RWPE2 (cell line): ENCODE measurements around the gene OLIG1.
A peak's percentile ranks its signal among the peaks of the same experiment; 100 is the strongest.

Experiments
- ATAC-seq: fragments of 200-7000 bp; cut with Tn5 transposase; 3 replicates; pipeline ENCODE4 v1.9.1; 2021; ENCODE audit warnings: low read depth
- DNase-seq: peaks from one replicate; pipeline ENCODE4 v3.0.0-alpha.2; 2020; ENCODE audit warnings: low spot score
- H3K27ac ChIP-seq: fragments of 450-650 bp; 2 replicates; pipeline ENCODE4 v1.5.1; 2017; ENCODE audit warnings: mild to moderate bottlenecking; ENCODE audit not compliant: poor library complexity, severe bottlenecking
- H3K27me3 ChIP-seq: fragments of 250-450 bp; sonication (Bioruptor Pico); 2 replicates; pipeline ENCODE4 v1.5.1; 2021; ENCODE audit warnings: mild to moderate bottlenecking, moderate library complexity; ENCODE audit not compliant: insufficient read depth, poor library complexity, severe bottlenecking
- H3K36me3 ChIP-seq: fragments of 250-450 bp; sonication (Bioruptor Pico); 2 replicates; pipeline ENCODE4 v1.5.1; 2020; ENCODE audit warnings: low read depth, mild to moderate bottlenecking, moderate library complexity
- H3K4me1 ChIP-seq: fragments of 250-450 bp; sonication (Bioruptor Pico); 2 replicates; pipeline ENCODE4 v1.5.1; 2021; ENCODE audit warnings: mild to moderate bottlenecking, moderate library complexity; ENCODE audit not compliant: insufficient read depth, poor library complexity, severe bottlenecking
- H3K4me3 ChIP-seq: fragments of 250-450 bp; sonication (Bioruptor Pico); 2 replicates; pipeline ENCODE4 v1.5.1; 2021; ENCODE audit warnings: mild to moderate bottlenecking, moderate library complexity; ENCODE audit not compliant: severe bottlenecking
- H3K9me3 ChIP-seq: fragments of 250-450 bp; sonication (Bioruptor Pico); 2 replicates; pipeline ENCODE4 v1.5.1; 2021; ENCODE audit warnings: mild to moderate bottlenecking, moderate library complexity; ENCODE audit not compliant: severe bottlenecking
- TF ChIP-seq, protein P1 (sequence below): fragments of 450-650 bp; IDR thresholded peaks from one replicate; pipeline ENCODE4 v1.5.1; 2017; ENCODE audit warnings: mild to moderate bottlenecking, moderate library complexity; ENCODE audit not compliant: poor library complexity, severe bottlenecking

Gene OLIG1

DNA sequence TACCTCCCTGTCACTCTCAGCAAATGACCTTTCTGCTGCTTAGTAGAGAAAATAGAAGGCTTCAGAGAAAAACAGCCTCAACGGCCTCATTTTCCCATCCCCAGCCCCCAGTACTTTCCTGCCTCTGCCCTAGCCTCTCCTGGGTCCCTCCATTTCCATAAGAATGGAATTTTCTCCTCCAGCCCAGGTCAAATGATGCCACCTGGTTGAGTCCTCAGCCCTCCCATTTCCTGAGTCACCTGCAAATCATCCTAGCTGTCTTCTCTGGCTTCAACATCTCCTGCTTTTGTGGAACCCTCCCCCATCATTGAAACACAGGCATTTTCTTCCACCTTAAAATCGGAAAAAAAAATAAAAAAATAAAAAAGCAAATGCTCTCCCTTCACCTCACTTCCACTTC is 35.1 kb downstream of the OLIG1 start:
- Histone ChIP-seq H3K36me3 (no peaks in the 10 kb centered on the region), H3K27ac (no peak overlapping the region), H3K4me3 (no peak overlapping the region), H3K4me1 (no peaks in the 10 kb centered on the region), H3K9me3 (no peaks in the 10 kb centered on the region), H3K27me3 (peaks cover 30% of the 10 kb centered on the region)
- DNase-seq (no peak), ATAC-seq (no peak)
- TF ChIP-seq, protein P1, sequence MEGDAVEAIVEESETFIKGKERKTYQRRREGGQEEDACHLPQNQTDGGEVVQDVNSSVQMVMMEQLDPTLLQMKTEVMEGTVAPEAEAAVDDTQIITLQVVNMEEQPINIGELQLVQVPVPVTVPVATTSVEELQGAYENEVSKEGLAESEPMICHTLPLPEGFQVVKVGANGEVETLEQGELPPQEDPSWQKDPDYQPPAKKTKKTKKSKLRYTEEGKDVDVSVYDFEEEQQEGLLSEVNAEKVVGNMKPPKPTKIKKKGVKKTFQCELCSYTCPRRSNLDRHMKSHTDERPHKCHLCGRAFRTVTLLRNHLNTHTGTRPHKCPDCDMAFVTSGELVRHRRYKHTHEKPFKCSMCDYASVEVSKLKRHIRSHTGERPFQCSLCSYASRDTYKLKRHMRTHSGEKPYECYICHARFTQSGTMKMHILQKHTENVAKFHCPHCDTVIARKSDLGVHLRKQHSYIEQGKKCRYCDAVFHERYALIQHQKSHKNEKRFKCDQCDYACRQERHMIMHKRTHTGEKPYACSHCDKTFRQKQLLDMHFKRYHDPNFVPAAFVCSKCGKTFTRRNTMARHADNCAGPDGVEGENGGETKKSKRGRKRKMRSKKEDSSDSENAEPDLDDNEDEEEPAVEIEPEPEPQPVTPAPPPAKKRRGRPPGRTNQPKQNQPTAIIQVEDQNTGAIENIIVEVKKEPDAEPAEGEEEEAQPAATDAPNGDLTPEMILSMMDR: no peak

DNA sequence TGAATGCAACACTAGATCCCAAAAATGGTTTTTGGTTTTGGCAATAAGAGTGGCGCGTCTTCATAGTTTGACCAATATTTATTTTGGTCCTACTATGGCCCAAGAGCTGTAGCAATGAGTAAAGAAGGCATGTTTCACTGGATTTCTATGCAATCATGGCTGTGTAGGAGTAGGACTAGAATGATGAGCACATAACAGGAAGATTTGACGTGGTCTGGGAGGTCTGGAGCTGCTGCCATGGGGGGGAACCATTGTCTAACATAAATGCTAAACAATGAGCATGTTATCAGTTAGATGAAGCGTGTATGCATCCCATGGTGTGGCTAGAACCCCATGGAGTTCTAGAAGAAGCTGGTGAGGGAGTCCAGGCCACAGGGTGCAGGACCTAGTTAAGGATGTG is 38.3 kb downstream of the OLIG1 start:
- TF ChIP-seq, protein P1: no peak
- Histone ChIP-seq H3K27ac (no peak overlapping the region), H3K4me1 (no peaks in the 10 kb centered on the region), H3K4me3 (no peak overlapping the region), H3K36me3 (no peaks in the 10 kb centered on the region), H3K9me3 (no peaks in the 10 kb centered on the region), H3K27me3 (peaks cover 59% of the 10 kb centered on the region)
- ATAC-seq: no peak
- no peak for DNase-seq

DNA sequence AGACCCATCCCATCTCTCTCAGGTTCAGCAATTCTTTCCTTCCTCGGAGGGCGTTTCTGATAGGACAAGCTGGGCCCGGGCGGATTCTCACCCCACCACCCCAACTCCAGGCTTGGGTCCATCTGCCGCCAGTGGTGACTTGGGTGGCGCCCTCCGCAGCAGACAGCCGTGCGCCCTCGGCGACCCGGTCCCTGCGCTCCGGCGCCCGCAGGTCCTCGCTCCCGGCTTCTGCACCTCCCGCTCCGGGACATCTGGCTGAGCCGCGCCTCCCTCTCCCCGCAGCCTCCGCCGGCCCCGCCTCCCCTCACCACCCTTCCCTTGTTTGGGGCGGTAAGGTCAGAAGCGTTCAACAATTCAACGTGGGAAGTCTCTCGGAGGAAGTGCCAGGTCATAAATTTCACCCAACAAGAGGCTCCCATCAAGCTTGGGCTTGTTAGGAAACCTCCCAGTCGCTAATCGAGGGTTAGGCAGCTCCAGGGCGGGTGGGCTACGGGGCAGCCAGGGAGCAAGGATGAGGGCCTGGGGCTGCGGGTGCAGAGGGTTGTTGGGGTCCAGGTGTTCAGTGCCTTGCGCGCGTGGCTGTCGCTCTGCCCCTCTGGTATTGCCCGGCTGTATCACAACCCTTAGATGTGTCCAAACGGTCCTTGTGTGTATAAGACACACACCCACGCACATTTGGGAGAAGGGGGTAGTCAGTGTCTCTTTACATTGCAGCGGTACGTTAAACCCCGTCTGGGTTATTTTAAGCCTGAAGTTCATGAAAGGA is 39.8 kb downstream of the OLIG1 start:
- no peak overlapping the region for H3K27ac ChIP-seq
- no peaks in the 10 kb centered on the region for H3K36me3 ChIP-seq
- TF ChIP-seq, protein P1: no peak
- peaks cover 74% of the 10 kb centered on the region for H3K27me3 ChIP-seq
- DNase-seq (no peak), ATAC-seq (peak; percentile 62)
- H3K9me3 ChIP-seq: no peaks in the 10 kb centered on the region
- no peak overlapping the region for H3K4me3 ChIP-seq
- no peaks in the 10 kb centered on the region for H3K4me1 ChIP-seq

DNA sequence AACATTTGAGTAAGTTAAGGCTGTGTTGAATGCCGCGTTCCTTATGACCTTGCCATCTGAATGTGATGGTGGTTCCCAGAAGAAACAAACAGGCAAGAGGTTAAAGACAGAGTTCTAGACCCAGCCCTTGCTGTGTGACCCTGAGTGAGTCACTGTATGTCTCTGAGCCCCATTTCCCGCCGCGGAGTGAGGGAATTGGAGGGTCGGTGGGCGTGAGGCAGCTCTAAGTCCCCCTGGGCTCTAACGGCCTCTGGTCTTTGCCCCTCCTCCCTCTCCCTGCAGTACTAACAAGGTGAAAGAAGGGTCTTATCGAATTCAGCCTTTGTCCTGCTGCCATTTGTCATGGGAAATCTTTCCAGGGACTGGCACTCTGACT is 40.4 kb downstream of the OLIG1 start:
- TF ChIP-seq, protein P1: no peak
- H3K4me3 ChIP-seq: no peak overlapping the region
- no peaks in the 10 kb centered on the region for H3K4me1 ChIP-seq
- no peak overlapping the region for H3K27ac ChIP-seq
- no peaks in the 10 kb centered on the region for H3K9me3 ChIP-seq
- ATAC-seq (no peak), DNase-seq (no peak)
- peaks cover 80% of the 10 kb centered on the region for H3K27me3 ChIP-seq
- no peaks in the 10 kb centered on the region for H3K36me3 ChIP-seq

DNA sequence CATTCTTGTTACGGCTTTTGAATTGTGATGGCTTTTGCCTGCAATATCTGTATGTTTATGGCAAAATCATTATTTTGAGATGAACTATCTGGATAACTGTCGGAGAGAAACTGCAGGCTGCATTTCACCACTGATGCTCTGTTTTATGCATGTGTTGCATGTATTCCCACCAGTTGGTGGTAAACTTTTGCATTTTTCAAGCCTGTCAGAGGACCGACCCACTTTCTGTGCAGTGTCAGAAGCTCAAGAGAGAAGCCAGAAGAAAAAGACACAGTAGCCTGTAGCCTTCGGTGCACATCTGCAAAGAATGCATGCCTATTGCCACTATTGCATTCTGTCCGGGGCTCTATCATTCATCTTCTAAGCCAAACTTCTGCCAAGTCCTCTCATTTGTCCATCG is 41.6 kb downstream of the OLIG1 start:
- Histone ChIP-seq H3K4me1 (no peaks in the 10 kb centered on the region), H3K9me3 (no peaks in the 10 kb centered on the region), H3K36me3 (no peaks in the 10 kb centered on the region), H3K4me3 (no peak overlapping the region), H3K27me3 (peaks cover 90% of the 10 kb centered on the region), H3K27ac (no peak overlapping the region)
- DNase-seq (no peak), ATAC-seq (no peak)
- TF ChIP-seq, protein P1: no peak
